CD4-positive, alpha-beta T cell (primary cell): Measurements from ENCODE around the gene SFN. TPM values are rescaled to one million over a fixed set of nuclear protein-coding genes. Genes with fewer than 3 reads are reported as not detected.

Experiments
- ATAC-seq: fragments of 200-7000 bp; cut with Tn5 transposase; one replicate; pipeline ENCODE4 v1.10.0; 2022; ENCODE audit warnings: mild to moderate bottlenecking; ENCODE audit not compliant: poor library complexity
- CTCF ChIA-PET: fragments of 350-600 bp; sonication (Branson Sonifier 250); formaldehyde crosslinking; loops from one replicate; lab custom pipeline; 2021; ENCODE audit warnings: antibody characterized with exemption, inconsistent platforms; lab: Charles Lee
- POLR2A ChIA-PET: fragments of 350-600 bp; sonication (Branson Sonifier 250); formaldehyde crosslinking; loops from one replicate; lab custom pipeline; 2021; ENCODE audit warnings: antibody characterized with exemption, inconsistent platforms; lab: Charles Lee
- DNase-seq, 14 experiments: peaks; one replicate each; pipeline ENCODE4 v3.0.0-alpha.2; 2013 to 2020; ENCODE audit warnings: mixed read lengths in 2 of 14
- H3K27ac ChIP-seq, 2 donors: one replicate each; pipeline versions ENCODE4 v1.5.1 to v1.7.0; 2013; ENCODE audit warnings: low read length in 2 of 2, low read depth in 1 of 2, mild to moderate bottlenecking in 1 of 2
- H3K27me3 ChIP-seq, 2 experiments: 1 replicate in 1 of 2; 2 replicates in 1 of 2; pipeline versions ENCODE4 v1.6.1 to v1.7.0; 2013; ENCODE audit warnings: low read length in 2 of 2, control low read depth in 1 of 2, mild to moderate bottlenecking in 1 of 2, moderate library complexity in 1 of 2; ENCODE audit not compliant: insufficient read depth in 2 of 2, control insufficient read depth in 1 of 2
- H3K36me3 ChIP-seq: one replicate; pipeline ENCODE4 v1.6.1; 2013; ENCODE audit warnings: low read length, control low read depth; ENCODE audit not compliant: insufficient read depth
- H3K4me1 ChIP-seq: one replicate; pipeline ENCODE4 v1.6.1; 2013; ENCODE audit warnings: low read length, control low read depth; ENCODE audit not compliant: insufficient read depth
- H3K4me3 ChIP-seq: one replicate; pipeline ENCODE4 v1.5.1; 2013; ENCODE audit warnings: mild to moderate bottlenecking, low read length, moderate library complexity
- H3K9me3 ChIP-seq, 2 experiments: 1 replicate in 1 of 2; 2 replicates in 1 of 2; pipeline versions ENCODE4 v1.6.1 to v1.7.0; 2013; ENCODE audit warnings: low read length in 2 of 2, mild to moderate bottlenecking in 2 of 2, control low read depth in 1 of 2, moderate library complexity in 1 of 2; ENCODE audit not compliant: control insufficient read depth in 1 of 2, insufficient read depth in 1 of 2
- H3K27ac Mint-ChIP-seq: one replicate; pipeline ENCODE4 v1.8.0; 2020; ENCODE audit warnings: mixed read lengths
- H3K27me3 Mint-ChIP-seq: one replicate; pipeline ENCODE4 v1.8.0; 2021; ENCODE audit warnings: mixed read lengths
- H3K36me3 Mint-ChIP-seq: one replicate; pipeline ENCODE4 v1.8.0; 2021; ENCODE audit warnings: low read depth, mixed read lengths
- H3K4me1 Mint-ChIP-seq: one replicate; pipeline ENCODE4 v1.8.0; 2021; ENCODE audit warnings: low read depth, mixed read lengths
- H3K4me3 Mint-ChIP-seq: one replicate; pipeline ENCODE4 v1.8.0; 2020; ENCODE audit warnings: mild to moderate bottlenecking, mixed read lengths
- H3K9me3 Mint-ChIP-seq: one replicate; pipeline ENCODE4 v1.8.0; 2020; ENCODE audit warnings: mixed read lengths
- intact Hi-C, 2 experiments: fragments of 100-400 bp; cut with DNase I in 1 of 2; cut with micrococcal nuclease in 1 of 2; formaldehyde crosslinking; loops; one replicate each; pipeline versions ENCODE4 v1.15.1 to v1.9.0; 2023 to 2025; cut with DNase I, micrococcal nuclease
- total RNA-seq, 174 experiments: library from RNA in 2 of 174; stranded (reverse) in 2 of 174; gene quantifications; one replicate each; pipeline ENCODE4 v1.2.3 and lab custom pipeline; 2021 to 2026
- TF ChIP-seq, protein P1 (sequence below): fragments of 200-600 bp; IDR thresholded peaks from one replicate; pipeline ENCODE4 v1.8.0; 2022; ENCODE audit warnings: antibody characterized with exemption, mild to moderate bottlenecking

The SFN gene
- total RNA-seq, 2 experiments from 2014 or later: 1.2 to 2.0 TPM

GRCh38 chr1:26848499-26848898, 14.4 kb upstream of the SFN start:
- Histone ChIP-seq H3K27me3 (no peaks in the 10 kb centered on the region), H3K4me1 (no peaks in the 10 kb centered on the region), H3K36me3 (peaks cover 78% of the 10 kb centered on the region), H3K9me3 (no peaks in the 10 kb centered on the region), H3K27ac (no peak overlapping the region), H3K4me3 (no peak overlapping the region)
- Mint-ChIP-seq H3K36me3 (peaks cover 82% of the 10 kb centered on the region), H3K4me3 (no peak overlapping the region), H3K27ac (no peak overlapping the region), H3K9me3 (no peaks in the 10 kb centered on the region), H3K4me1 (peaks cover 13% of the 10 kb centered on the region), H3K27me3 (no peaks in the 10 kb centered on the region)
- TF ChIP-seq, protein P1, sequence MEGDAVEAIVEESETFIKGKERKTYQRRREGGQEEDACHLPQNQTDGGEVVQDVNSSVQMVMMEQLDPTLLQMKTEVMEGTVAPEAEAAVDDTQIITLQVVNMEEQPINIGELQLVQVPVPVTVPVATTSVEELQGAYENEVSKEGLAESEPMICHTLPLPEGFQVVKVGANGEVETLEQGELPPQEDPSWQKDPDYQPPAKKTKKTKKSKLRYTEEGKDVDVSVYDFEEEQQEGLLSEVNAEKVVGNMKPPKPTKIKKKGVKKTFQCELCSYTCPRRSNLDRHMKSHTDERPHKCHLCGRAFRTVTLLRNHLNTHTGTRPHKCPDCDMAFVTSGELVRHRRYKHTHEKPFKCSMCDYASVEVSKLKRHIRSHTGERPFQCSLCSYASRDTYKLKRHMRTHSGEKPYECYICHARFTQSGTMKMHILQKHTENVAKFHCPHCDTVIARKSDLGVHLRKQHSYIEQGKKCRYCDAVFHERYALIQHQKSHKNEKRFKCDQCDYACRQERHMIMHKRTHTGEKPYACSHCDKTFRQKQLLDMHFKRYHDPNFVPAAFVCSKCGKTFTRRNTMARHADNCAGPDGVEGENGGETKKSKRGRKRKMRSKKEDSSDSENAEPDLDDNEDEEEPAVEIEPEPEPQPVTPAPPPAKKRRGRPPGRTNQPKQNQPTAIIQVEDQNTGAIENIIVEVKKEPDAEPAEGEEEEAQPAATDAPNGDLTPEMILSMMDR: no peak
- ChIA-PET CTCF (no interaction called here), POLR2A (interaction anchor here (1.5 kb wide), 1 partner anchor 17 kb away, joined by 4 read pairs; no protein-coding TSS in a partner anchor)
- ATAC-seq (no peak), DNase-seq (no peak)
- intact Hi-C loops: no loop called here

- H3K4me1 Mint-ChIP-seq: peaks cover 12% of the 10 kb centered on the region
- DNase-seq (no peak), ATAC-seq (no peak)
- H3K36me3 ChIP-seq: peaks cover 80% of the 10 kb centered on the region
- CTCF ChIA-PET: no interaction called here
- no peaks in the 10 kb centered on the region for H3K9me3 ChIP-seq
- no peaks in the 10 kb centered on the region for H3K27me3 ChIP-seq
- no peak overlapping the region for H3K4me3 Mint-ChIP-seq
- H3K27me3 Mint-ChIP-seq: no peaks in the 10 kb centered on the region
- TF ChIP-seq, protein P1: no peak
- intact Hi-C loops: no loop called here
- no peak overlapping the region for H3K27ac Mint-ChIP-seq
- no peaks in the 10 kb centered on the region for H3K9me3 Mint-ChIP-seq
- POLR2A ChIA-PET: interaction anchor here (1.5 kb wide), 1 partner anchor 16 kb away, joined by 4 read pairs; no protein-coding TSS in a partner anchor
- H3K36me3 Mint-ChIP-seq: peaks cover 82% of the 10 kb centered on the region
- no peak overlapping the region for H3K4me3 ChIP-seq
- no peak overlapping the region for H3K27ac ChIP-seq
- H3K4me1 ChIP-seq: no peaks in the 10 kb centered on the region
Measured at GRCh38 chr1:26848941-26849774, 13.8 kb upstream of the SFN start.

GRCh38 chr1:26851106-26851684, 11.8 kb upstream of the SFN start:
- no peak overlapping the region for H3K27ac ChIP-seq
- H3K27me3 ChIP-seq: no peaks in the 10 kb centered on the region
- TF ChIP-seq, protein P1: no peak
- DNase-seq (no peak), ATAC-seq (no peak)
- H3K9me3 ChIP-seq: no peaks in the 10 kb centered on the region
- peaks cover 85% of the 10 kb centered on the region for H3K36me3 Mint-ChIP-seq
- H3K36me3 ChIP-seq: peaks cover 91% of the 10 kb centered on the region
- intact Hi-C loops: no loop called here
- POLR2A ChIA-PET: interaction anchor here (0.7 to 1.1 kb wide), 2 partner anchors 14 to 18 kb away, joined by 3 to 5 read pairs; no protein-coding TSS in a partner anchor
- H3K4me3 ChIP-seq: no peak overlapping the region
- H3K9me3 Mint-ChIP-seq: no peaks in the 10 kb centered on the region
- no peak overlapping the region for H3K27ac Mint-ChIP-seq
- no peaks in the 10 kb centered on the region for H3K27me3 Mint-ChIP-seq
- H3K4me3 Mint-ChIP-seq: no peak overlapping the region
- peaks cover 9% of the 10 kb centered on the region for H3K4me1 Mint-ChIP-seq
- CTCF ChIA-PET: no interaction called here
- H3K4me1 ChIP-seq: no peaks in the 10 kb centered on the region
